Psoas muscle (tissue), 8 donors: ENCODE results near the gene IFIT2. TPM values are rescaled to one million over a fixed set of nuclear protein-coding genes. Genes with fewer than 3 reads are reported as not detected.

Source experiments
- ATAC-seq, 4 donors: fragments of 200-7000 bp; cut with Tn5 transposase; one replicate each; pipeline ENCODE4 v1.9.1; 2020; ENCODE audit warnings: moderate library complexity in 3 of 4, mild to moderate bottlenecking in 2 of 4
- DNase-seq, 2 donors: peaks; one replicate each; pipeline ENCODE4 v3.0.0-alpha.2; 2020
- H3K27ac ChIP-seq: fragments of 200-600 bp; one replicate; pipeline ENCODE4 v1.8.0; 2022
- H3K27me3 ChIP-seq, 3 donors: fragments of 200-600 bp in 1 of 3; one replicate each; pipeline versions ENCODE4 v1.6.1 to v1.8.0; 2013 to 2022; ENCODE audit warnings: low read length in 2 of 3, mild to moderate bottlenecking in 2 of 3, moderate library complexity in 1 of 3; ENCODE audit not compliant: insufficient read depth in 3 of 3
- H3K36me3 ChIP-seq, 2 donors: fragments of 200-600 bp in 1 of 2; one replicate each; pipeline versions ENCODE4 v1.6.1 to v1.8.0; 2013 to 2022; ENCODE audit warnings: low read depth in 1 of 2, mild to moderate bottlenecking in 1 of 2, moderate library complexity in 1 of 2; ENCODE audit not compliant: insufficient read depth in 1 of 2
- H3K4me1 ChIP-seq: fragments of 200-600 bp; one replicate; pipeline ENCODE4 v1.8.0; 2022
- H3K4me3 ChIP-seq: fragments of 200-600 bp; one replicate; pipeline ENCODE4 v1.8.0; 2022; ENCODE audit warnings: mild to moderate bottlenecking
- H3K9me3 ChIP-seq: fragments of 200-600 bp; one replicate; pipeline ENCODE4 v1.8.0; 2022
- WGBS, 3 donors: extraction: QIAGEN DNeasy Blood & Tissue Kit; methylation state at CpG; one replicate each; pipeline versions ENCODE4 v1.1.6 to v1.1.7; 2013; 5-methylcytosine and 5-hydroxymethylcytosine counted together
- intact Hi-C, 2 donors: fragments of 100-400 bp; cut with DNase I; formaldehyde crosslinking; loops; one replicate each; pipeline versions ENCODE4 v1.11.0 to v1.14.2; 2022
- polyA plus RNA-seq, 3 donors: library from polyadenylated mRNA; stranded (reverse); fragments of 200-250 nt; gene quantifications; one replicate each; pipeline ENCODE4 v1.2.3, GENCODE V29; 2013
- total RNA-seq, 4 donors: library from RNA; stranded (reverse); fragmentation: NEBNext Ultra II Directional in 2 of 4; extraction: Animal tissue kit (Norgen Biotek cat#: 25700) in 2 of 4; gene quantifications; one replicate each; pipeline versions ENCODE4 v1.2.1 to v1.2.4, GENCODE V29; 2021 to 2023
- TF ChIP-seq, protein P1 (sequence below): fragments of 200-600 bp; IDR thresholded peaks from one replicate; pipeline ENCODE4 v1.8.0; 2022; ENCODE audit warnings: antibody characterized with exemption
- donor health status: healthy with polysubstance abuse.
- donor health status: DM: no; HTN: no; CAD: no; lungs with moderate emphysema.
- donor health status: Bipolar disorder and iron deficiency.
- donor health status: healthy.
- donor health status: DM: yes; HTN: yes; CAD: no.
- donor health status: DM: no; HTN: no; CAD: no.
- donor health status: DM: no; HTN: no; CAD: no.
- donor health status: DM: yes; HTN: yes; CAD: no.

The IFIT2 gene
- total and polyA plus RNA-seq, 7 donors, result 1.2 to 4.2 (median 1.3) TPM

DNA sequence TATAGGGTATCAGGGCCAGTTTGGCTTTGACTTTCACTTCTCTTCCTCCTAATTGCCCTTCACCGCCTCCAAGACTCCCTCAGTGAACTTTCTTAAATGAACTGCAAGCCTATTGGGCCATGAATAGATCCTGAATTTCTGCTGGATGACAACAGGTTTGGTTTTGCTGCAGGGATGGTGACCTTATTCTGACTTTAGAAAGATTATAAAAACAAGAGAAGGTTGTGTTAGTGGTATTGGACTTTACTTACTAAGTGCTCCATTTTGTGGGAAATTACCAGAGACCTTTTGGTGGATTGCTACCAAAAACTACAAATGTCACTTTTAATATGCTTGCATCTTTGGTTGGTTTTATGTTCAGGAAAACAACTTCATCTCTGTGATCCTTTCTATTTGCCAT is 38.8 kb upstream of the IFIT2 start:
- Histone ChIP-seq H3K9me3 (no peaks in the 10 kb centered on the region), H3K4me1 (peaks cover 15% of the 10 kb centered on the region), H3K4me3 (no peak overlapping the region), H3K27ac (no peak overlapping the region), H3K27me3 (no peaks in the 10 kb centered on the region), H3K36me3 (no peaks in the 10 kb centered on the region)
- no peak for ATAC-seq
- TF ChIP-seq, protein P1, sequence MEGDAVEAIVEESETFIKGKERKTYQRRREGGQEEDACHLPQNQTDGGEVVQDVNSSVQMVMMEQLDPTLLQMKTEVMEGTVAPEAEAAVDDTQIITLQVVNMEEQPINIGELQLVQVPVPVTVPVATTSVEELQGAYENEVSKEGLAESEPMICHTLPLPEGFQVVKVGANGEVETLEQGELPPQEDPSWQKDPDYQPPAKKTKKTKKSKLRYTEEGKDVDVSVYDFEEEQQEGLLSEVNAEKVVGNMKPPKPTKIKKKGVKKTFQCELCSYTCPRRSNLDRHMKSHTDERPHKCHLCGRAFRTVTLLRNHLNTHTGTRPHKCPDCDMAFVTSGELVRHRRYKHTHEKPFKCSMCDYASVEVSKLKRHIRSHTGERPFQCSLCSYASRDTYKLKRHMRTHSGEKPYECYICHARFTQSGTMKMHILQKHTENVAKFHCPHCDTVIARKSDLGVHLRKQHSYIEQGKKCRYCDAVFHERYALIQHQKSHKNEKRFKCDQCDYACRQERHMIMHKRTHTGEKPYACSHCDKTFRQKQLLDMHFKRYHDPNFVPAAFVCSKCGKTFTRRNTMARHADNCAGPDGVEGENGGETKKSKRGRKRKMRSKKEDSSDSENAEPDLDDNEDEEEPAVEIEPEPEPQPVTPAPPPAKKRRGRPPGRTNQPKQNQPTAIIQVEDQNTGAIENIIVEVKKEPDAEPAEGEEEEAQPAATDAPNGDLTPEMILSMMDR, result no peak
- WGBS, 3 donors, result 68 to 97% (median 74%) methylated on average over 1 of the region's 1 CpG
- intact Hi-C loops, result no loop called here
- DNase-seq, result no peak

DNA sequence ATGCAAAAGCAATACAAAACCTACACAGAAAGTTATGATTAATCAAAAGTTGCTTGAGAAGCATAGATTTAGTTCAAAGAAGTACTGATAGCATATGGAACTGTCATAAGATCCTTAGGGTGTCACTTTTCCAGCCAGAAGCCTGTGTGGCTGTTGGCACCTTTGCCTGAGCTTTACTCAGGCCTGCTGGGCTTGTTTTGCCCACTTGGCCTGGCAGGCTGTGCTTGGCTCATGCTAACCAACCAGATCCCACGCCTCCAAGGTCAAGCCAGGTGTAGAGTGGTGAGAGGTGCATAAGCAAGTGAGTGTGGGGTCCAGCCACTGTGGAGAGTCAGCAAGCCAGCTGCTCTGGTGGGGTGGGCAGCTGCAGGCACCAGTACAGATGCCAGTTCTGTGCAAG is 38.3 kb upstream of the IFIT2 start:
- DNase-seq (no peak), ATAC-seq (no peak)
- 35 to 67% (median 36%) methylated on average over 1 of the region's 1 CpG for WGBS, 3 donors
- H3K4me1 ChIP-seq, result peaks cover 15% of the 10 kb centered on the region
- intact Hi-C loops, result no loop called here
- no peak overlapping the region for H3K4me3 ChIP-seq
- no peaks in the 10 kb centered on the region for H3K9me3 ChIP-seq
- TF ChIP-seq, protein P1, result no peak
- H3K27me3 ChIP-seq, result no peaks in the 10 kb centered on the region
- no peak overlapping the region for H3K27ac ChIP-seq
- H3K36me3 ChIP-seq, result no peaks in the 10 kb centered on the region

DNA sequence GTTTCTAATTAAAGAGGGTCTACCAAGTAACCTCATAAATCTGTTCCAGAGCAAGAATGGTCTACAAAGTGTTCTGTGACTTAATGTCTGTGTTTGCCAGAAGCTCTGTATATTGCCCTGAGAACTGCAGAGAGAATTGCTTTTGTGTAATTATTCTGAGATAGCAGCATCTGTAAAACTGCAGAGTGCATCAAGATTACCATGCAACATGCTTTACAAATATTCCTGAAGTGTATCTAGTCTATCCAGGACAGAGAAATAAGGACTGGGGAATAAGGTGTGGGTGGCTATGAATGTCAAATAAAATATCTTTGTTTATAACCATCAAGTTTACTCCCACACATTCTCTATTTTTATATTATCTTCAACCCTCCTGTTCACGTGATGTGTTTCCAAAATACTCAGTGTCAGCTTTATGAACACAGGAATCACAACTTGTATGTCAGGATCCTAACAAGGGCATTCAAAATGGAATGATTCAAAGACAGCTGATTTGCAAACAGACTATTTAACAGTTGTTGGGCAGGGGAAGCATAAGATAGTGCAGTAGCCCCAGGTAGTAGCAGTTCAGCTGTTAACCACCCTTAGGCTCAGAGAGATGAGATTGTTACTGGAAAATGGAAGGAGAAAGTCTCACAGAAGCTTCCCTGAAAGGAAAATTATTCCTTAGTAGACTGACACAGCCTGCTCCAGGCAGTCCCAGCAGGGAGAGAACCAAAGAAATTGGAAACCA is 35.0 kb upstream of the IFIT2 start:
- intact Hi-C loops, result no loop called here
- no peak overlapping the region for H3K27ac ChIP-seq
- H3K27me3 ChIP-seq, result no peaks in the 10 kb centered on the region
- H3K4me1 ChIP-seq, result peaks cover 6% of the 10 kb centered on the region
- no peak overlapping the region for H3K4me3 ChIP-seq
- DNase-seq, result no peak
- WGBS, 3 donors, result 66 to 80% (median 67%) methylated on average over 1 of the region's 1 CpG
- TF ChIP-seq, protein P1, result no peak
- no peaks in the 10 kb centered on the region for H3K9me3 ChIP-seq
- H3K36me3 ChIP-seq, result no peaks in the 10 kb centered on the region
- ATAC-seq, result no peak

DNA sequence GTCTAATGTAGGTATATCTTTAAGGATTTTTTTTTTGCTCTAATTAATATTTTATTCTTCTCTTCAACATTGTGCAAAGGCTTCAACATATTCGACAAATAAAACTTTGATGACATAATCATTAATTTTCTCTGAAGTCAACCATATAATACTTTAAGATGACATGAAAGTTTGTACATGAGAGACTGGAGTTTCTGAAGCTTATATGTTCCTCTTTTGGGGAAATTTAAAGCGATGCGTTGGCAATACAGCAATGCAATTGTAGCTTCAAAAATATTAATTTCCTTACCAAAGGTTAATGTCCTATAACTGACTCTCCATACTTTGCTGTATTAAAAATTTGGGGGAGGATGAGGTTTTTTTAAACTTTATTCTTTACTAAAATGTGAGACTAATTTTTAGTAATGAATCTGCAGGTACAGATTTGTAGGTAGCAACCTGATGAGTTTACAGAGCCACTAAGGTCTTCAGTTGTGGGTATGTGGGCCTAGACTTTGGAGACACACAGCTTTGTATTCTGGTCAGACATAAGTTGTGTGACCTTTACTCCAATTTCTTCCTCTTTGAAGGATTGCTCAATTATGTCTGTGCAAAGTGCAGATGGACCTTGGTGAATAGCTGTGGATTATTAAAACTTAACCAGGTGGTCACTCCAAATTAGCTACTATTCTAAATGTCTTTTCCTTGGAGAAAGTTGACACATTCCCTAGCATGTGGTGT is 32.3 kb upstream of the IFIT2 start:
- 85 to 91% (median 86%) methylated on average over 3 of the region's 3 CpGs for WGBS, 3 donors
- no peak overlapping the region for H3K4me3 ChIP-seq
- H3K27me3 ChIP-seq, result no peaks in the 10 kb centered on the region
- no peak overlapping the region for H3K27ac ChIP-seq
- no peaks in the 10 kb centered on the region for H3K4me1 ChIP-seq
- TF ChIP-seq, protein P1, result no peak
- no peaks in the 10 kb centered on the region for H3K36me3 ChIP-seq
- intact Hi-C loops, result no loop called here
- ATAC-seq, result no peak
- no peak for DNase-seq
- H3K9me3 ChIP-seq, result no peaks in the 10 kb centered on the region

DNA sequence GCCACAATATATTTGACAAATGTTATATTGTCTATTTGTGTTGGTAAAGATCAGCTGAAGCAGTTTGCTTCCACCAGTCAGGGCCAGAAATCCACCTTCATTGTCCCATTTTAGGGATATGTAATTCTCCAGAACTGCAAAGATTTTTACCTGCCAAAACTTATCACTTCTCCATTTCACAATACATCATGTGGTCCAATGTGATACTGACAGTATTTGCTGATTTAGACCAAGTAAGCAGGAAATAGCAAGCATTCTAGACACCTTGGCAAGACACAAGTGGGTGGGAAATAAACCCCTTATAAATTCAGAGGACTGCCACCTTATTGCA is 31.7 kb upstream of the IFIT2 start:
- Histone ChIP-seq H3K27me3 (no peaks in the 10 kb centered on the region), H3K27ac (no peak overlapping the region)
- intact Hi-C loops, result no loop called here

More for the DNA sequence above, 31.7 kb upstream of the IFIT2 start:
- no peak overlapping the region for H3K4me3 ChIP-seq
- peaks cover 1% of the 10 kb centered on the region for H3K4me1 ChIP-seq
- DNase-seq, result no peak
- no peaks in the 10 kb centered on the region for H3K36me3 ChIP-seq
- TF ChIP-seq, protein P1, result no peak
- no peaks in the 10 kb centered on the region for H3K9me3 ChIP-seq
- ATAC-seq, result no peak
